SK-N-SH treated with all-trans-retinoic acid at 6 μM for 48 hours (cell line): ENCODE measurements around the gene FIBP.

Experiments
- ARNTL ChIP-seq: fragments of 450-650 bp; formaldehyde crosslinking; IDR thresholded peaks from 2 replicates; pipeline ENCODE4 v1.5.0; 2020; ENCODE audit warnings: low read depth, mild to moderate bottlenecking, moderate library complexity, borderline replicate concordance
- ESRRG ChIP-seq: fragments of 250-450 bp; sonication (Bioruptor Pico); IDR thresholded peaks from 2 replicates; pipeline ENCODE4 v1.6.1; 2021; ENCODE audit warnings: mild to moderate bottlenecking
- GLIS3 ChIP-seq: fragments of 250-450 bp; sonication (Bioruptor Pico); IDR thresholded peaks from 2 replicates; pipeline ENCODE4 v1.5.0; 2020; ENCODE audit warnings: mild to moderate bottlenecking, moderate library complexity
- PPARA ChIP-seq: fragments of 250-450 bp; sonication (Bioruptor Pico); IDR thresholded peaks from 2 replicates; pipeline ENCODE4 v1.5.0; 2020; ENCODE audit warnings: mild to moderate bottlenecking, borderline replicate concordance
- RARB ChIP-seq: fragments of 250-450 bp; sonication (Bioruptor Pico); IDR thresholded peaks from 2 replicates; pipeline ENCODE4 v1.8.0; 2021; ENCODE audit warnings: mild to moderate bottlenecking, moderate library complexity
- TCF4 ChIP-seq: fragments of 250-450 bp; sonication (Bioruptor Pico); IDR thresholded peaks from 2 replicates; pipeline ENCODE4 v1.8.0; 2021; ENCODE audit warnings: mild to moderate bottlenecking, moderate library complexity, borderline replicate concordance
- ZFP30 ChIP-seq: fragments of 450-650 bp; formaldehyde crosslinking; IDR thresholded peaks from 2 replicates; pipeline ENCODE4 v1.5.0; 2022; ENCODE audit warnings: mild to moderate bottlenecking, moderate library complexity
- ZNF565 ChIP-seq: fragments of 450-650 bp; formaldehyde crosslinking; conservative IDR thresholded peaks from 2 replicates; pipeline ENCODE4 v1.5.0; 2020; ENCODE audit warnings: low read depth, mild to moderate bottlenecking, moderate library complexity
- TF ChIP-seq, protein P1 (sequence below): fragments of 250-450 bp; sonication (Bioruptor Pico); IDR thresholded peaks from 2 replicates; pipeline ENCODE4 v1.5.1; 2020; ENCODE audit warnings: low read depth, mild to moderate bottlenecking, moderate library complexity
- TF ChIP-seq, protein P2 (sequence below): fragments of 250-450 bp; sonication (Bioruptor Pico); IDR thresholded peaks from 2 replicates; pipeline ENCODE4 v1.8.0; 2020; ENCODE audit warnings: mild to moderate bottlenecking, moderate library complexity, borderline replicate concordance
- TF ChIP-seq, protein P3 (sequence below): fragments of 250-450 bp; sonication (Bioruptor Pico); IDR thresholded peaks from 2 replicates; pipeline ENCODE4 v1.8.0; 2021; ENCODE audit warnings: low read depth, mild to moderate bottlenecking, moderate library complexity, borderline replicate concordance

DNA sequence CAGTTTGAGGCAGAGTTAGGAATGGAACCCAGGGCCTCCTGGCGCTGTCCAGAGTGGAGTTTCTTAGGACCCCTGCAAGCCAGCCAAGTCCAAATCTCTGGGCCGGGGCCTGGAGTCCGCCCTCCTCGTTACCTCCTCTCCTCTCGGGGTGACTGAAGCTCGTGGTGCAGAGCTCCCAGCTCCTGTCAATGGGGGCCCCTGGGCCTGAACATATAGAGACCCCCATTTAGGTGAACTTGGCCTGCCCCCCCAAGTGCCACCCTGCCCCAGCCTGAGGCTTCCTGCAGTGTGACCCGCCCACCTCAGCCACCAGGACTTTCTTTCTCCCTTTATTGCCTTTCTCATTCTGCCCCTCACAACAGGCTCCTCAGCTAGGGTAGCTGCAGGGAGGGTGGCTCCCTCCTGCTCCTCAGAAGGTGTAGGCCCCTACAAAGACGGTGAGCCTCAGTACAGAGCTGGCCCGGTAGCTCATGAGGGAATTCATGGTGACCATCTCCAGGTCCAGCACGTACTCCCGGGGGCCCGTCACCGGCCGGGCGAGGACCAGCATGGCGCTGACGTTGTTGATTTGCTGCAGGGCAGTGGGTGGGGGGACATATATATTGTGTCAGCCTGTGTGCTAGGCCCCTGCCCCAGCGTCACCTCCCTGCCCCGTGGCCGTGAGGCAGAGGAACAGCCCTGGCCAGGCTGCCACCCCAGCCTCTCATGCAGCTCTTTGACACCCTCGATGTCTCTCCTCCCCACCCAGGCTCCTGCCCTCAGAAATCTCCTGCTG, 21.6 kb downstream of the FIBP start:
- no peak for TF ChIP-seq RARB (CRISPR knock-in tag)
- TF ChIP-seq, protein P1, sequence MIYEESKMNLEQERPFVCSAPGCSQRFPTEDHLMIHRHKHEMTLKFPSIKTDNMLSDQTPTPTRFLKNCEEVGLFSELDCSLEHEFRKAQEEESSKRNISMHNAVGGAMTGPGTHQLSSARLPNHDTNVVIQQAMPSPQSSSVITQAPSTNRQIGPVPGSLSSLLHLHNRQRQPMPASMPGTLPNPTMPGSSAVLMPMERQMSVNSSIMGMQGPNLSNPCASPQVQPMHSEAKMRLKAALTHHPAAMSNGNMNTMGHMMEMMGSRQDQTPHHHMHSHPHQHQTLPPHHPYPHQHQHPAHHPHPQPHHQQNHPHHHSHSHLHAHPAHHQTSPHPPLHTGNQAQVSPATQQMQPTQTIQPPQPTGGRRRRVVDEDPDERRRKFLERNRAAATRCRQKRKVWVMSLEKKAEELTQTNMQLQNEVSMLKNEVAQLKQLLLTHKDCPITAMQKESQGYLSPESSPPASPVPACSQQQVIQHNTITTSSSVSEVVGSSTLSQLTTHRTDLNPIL: no peak
- TF ChIP-seq PPARA: no peak
- no peak for TF ChIP-seq ZNF565 (CRISPR knock-in tag)
- no peak for TF ChIP-seq ZFP30
- TF ChIP-seq, protein P2, sequence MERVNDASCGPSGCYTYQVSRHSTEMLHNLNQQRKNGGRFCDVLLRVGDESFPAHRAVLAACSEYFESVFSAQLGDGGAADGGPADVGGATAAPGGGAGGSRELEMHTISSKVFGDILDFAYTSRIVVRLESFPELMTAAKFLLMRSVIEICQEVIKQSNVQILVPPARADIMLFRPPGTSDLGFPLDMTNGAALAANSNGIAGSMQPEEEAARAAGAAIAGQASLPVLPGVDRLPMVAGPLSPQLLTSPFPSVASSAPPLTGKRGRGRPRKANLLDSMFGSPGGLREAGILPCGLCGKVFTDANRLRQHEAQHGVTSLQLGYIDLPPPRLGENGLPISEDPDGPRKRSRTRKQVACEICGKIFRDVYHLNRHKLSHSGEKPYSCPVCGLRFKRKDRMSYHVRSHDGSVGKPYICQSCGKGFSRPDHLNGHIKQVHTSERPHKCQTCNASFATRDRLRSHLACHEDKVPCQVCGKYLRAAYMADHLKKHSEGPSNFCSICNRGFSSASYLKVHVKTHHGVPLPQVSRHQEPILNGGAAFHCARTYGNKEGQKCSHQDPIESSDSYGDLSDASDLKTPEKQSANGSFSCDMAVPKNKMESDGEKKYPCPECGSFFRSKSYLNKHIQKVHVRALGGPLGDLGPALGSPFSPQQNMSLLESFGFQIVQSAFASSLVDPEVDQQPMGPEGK (CRISPR knock-in tag): no peak
- TF ChIP-seq ESRRG (CRISPR knock-in tag): no peak
- no peak for TF ChIP-seq ARNTL (CRISPR knock-in tag)
- no peak for TF ChIP-seq GLIS3 (CRISPR knock-in tag)
- TF ChIP-seq, protein P3, sequence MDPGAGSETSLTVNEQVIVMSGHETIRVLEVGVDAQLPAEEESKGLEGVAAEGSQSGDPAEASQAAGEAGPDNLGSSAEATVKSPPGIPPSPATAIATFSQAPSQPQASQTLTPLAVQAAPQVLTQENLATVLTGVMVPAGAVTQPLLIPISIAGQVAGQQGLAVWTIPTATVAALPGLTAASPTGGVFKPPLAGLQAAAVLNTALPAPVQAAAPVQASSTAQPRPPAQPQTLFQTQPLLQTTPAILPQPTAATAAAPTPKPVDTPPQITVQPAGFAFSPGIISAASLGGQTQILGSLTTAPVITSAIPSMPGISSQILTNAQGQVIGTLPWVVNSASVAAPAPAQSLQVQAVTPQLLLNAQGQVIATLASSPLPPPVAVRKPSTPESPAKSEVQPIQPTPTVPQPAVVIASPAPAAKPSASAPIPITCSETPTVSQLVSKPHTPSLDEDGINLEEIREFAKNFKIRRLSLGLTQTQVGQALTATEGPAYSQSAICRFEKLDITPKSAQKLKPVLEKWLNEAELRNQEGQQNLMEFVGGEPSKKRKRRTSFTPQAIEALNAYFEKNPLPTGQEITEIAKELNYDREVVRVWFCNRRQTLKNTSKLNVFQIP (CRISPR knock-in tag): no peak
- TF ChIP-seq TCF4 (CRISPR knock-in tag): no peak
